Type B pancreatic cell (in vitro differentiated cells): Measurements from ENCODE around the gene PCNX3. TPM values are rescaled to one million over a fixed set of nuclear protein-coding genes. Genes with fewer than 3 reads are reported as not detected.
A peak's percentile ranks its signal among the peaks of the same experiment; 100 is the strongest.

Experiments used
- DNase-seq: peaks from one replicate; pipeline ENCODE4 v3.0.0; 2021; ENCODE audit warnings: mixed read lengths; ENCODE audit not compliant: unreplicated experiment; ENCODE audit errors: extremely low spot score
- H3K27ac Mint-ChIP-seq: 2 replicates; pipeline ENCODE4 v1.8.0; 2021; ENCODE audit warnings: mild to moderate bottlenecking, mixed read lengths
- H3K27me3 Mint-ChIP-seq: 2 replicates; pipeline ENCODE4 v1.8.0; 2021; ENCODE audit warnings: mixed read lengths
- H3K36me3 Mint-ChIP-seq: 2 replicates; pipeline ENCODE4 v1.8.0; 2021; ENCODE audit warnings: mixed read lengths
- H3K4me1 Mint-ChIP-seq: one replicate; pipeline ENCODE4 v1.8.0; 2021; ENCODE audit warnings: mixed read lengths; ENCODE audit not compliant: unreplicated experiment
- H3K4me3 Mint-ChIP-seq: 2 replicates; pipeline ENCODE4 v1.8.0; 2021; ENCODE audit warnings: mild to moderate bottlenecking, mixed read lengths
- H3K9me3 Mint-ChIP-seq: 2 replicates; pipeline ENCODE4 v1.8.0; 2021; ENCODE audit warnings: mixed read lengths
- total RNA-seq: library from RNA; stranded (reverse); gene quantifications from 2 replicates; pipeline ENCODE4 v1.2.1, GENCODE V29; 2021; ENCODE audit warnings: low replicate concordance
- TF ChIP-seq, protein P1 (sequence below): fragments of 200-600 bp; sonication (generic); conservative IDR thresholded peaks from 2 replicates; pipeline ENCODE4 v1.5.0; 2021; ENCODE audit warnings: antibody characterized with exemption, mild to moderate bottlenecking

PCNX3 gene
- total RNA-seq, 1 donor from 2014 or later, result 44.9 TPM

- peaks cover 23% of the 10 kb centered on the region for H3K27me3 Mint-ChIP-seq
- no peak overlapping the region for H3K27ac Mint-ChIP-seq
- no peaks in the 10 kb centered on the region for H3K36me3 Mint-ChIP-seq
- no peak overlapping the region for H3K4me3 Mint-ChIP-seq
- no peaks in the 10 kb centered on the region for H3K9me3 Mint-ChIP-seq
- TF ChIP-seq, protein P1, sequence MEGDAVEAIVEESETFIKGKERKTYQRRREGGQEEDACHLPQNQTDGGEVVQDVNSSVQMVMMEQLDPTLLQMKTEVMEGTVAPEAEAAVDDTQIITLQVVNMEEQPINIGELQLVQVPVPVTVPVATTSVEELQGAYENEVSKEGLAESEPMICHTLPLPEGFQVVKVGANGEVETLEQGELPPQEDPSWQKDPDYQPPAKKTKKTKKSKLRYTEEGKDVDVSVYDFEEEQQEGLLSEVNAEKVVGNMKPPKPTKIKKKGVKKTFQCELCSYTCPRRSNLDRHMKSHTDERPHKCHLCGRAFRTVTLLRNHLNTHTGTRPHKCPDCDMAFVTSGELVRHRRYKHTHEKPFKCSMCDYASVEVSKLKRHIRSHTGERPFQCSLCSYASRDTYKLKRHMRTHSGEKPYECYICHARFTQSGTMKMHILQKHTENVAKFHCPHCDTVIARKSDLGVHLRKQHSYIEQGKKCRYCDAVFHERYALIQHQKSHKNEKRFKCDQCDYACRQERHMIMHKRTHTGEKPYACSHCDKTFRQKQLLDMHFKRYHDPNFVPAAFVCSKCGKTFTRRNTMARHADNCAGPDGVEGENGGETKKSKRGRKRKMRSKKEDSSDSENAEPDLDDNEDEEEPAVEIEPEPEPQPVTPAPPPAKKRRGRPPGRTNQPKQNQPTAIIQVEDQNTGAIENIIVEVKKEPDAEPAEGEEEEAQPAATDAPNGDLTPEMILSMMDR, result peak; percentile 68
- DNase-seq, result peak; percentile 68
- peaks cover 17% of the 10 kb centered on the region for H3K4me1 Mint-ChIP-seq
These were observed 27.1 kb upstream of the PCNX3 start for GRCh38 chr11:65588199-65589054.

- H3K27me3 Mint-ChIP-seq, result peaks cover 20% of the 10 kb centered on the region
- TF ChIP-seq, protein P1, result no peak
- H3K4me1 Mint-ChIP-seq, result peaks cover 17% of the 10 kb centered on the region
- no peaks in the 10 kb centered on the region for H3K9me3 Mint-ChIP-seq
- H3K4me3 Mint-ChIP-seq, result no peak overlapping the region
- no peaks in the 10 kb centered on the region for H3K36me3 Mint-ChIP-seq
- H3K27ac Mint-ChIP-seq, result no peak overlapping the region
- DNase-seq, result no peak
These were observed 25.9 kb upstream of the PCNX3 start for GRCh38 chr11:65589444-65590239.

GRCh38 chr11:65590240-65590738, 25.3 kb upstream of the PCNX3 start:
- TF ChIP-seq, protein P1, result no peak
- H3K27me3 Mint-ChIP-seq, result peaks cover 20% of the 10 kb centered on the region
- H3K4me1 Mint-ChIP-seq, result peaks cover 17% of the 10 kb centered on the region
- H3K9me3 Mint-ChIP-seq, result no peaks in the 10 kb centered on the region
- peak overlapping the region; percentile 54 for H3K4me3 Mint-ChIP-seq
- no peak overlapping the region for H3K27ac Mint-ChIP-seq
- no peak for DNase-seq
- H3K36me3 Mint-ChIP-seq, result no peaks in the 10 kb centered on the region

GRCh38 chr11:65591939-65592857, 23.4 kb upstream of the PCNX3 start:
- no peaks in the 10 kb centered on the region for H3K9me3 Mint-ChIP-seq
- peak overlapping the region; percentile 57 for H3K4me3 Mint-ChIP-seq
- H3K36me3 Mint-ChIP-seq, result no peaks in the 10 kb centered on the region
- peaks cover 10% of the 10 kb centered on the region for H3K4me1 Mint-ChIP-seq
- TF ChIP-seq, protein P1, result peak; percentile 58
- no peak overlapping the region for H3K27ac Mint-ChIP-seq
- no peak for DNase-seq
- peaks cover 15% of the 10 kb centered on the region for H3K27me3 Mint-ChIP-seq
